ENCODE measurements around the gene KIAA1217.
"Not testable (repeated sequence)": the region's sequence is repeated elsewhere in the genome, so short reads cannot be mapped to it uniquely, and the experiment has no call there.

KIAA1217 gene

DNA sequence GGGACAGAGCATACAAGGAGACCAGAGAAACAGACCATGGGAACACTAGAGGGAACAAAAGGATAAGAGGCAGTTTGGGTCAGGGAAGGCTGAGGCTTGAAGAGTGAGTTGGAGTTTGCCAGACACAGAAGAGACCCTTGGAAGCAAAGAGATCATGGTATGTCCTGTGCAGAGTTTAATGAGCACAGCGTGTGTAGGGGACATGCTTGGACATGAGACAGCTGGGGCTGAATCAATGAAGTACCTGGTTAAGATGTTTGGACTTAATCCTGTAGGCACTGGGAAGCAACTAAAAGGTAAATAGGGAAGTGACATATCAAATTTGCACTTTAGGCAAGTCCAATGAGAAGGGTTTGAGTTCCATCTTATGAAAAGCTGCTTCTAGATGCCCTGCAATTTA lies 79.6 kb downstream of the KIAA1217 start:
- no peak for DNase-seq

DNA sequence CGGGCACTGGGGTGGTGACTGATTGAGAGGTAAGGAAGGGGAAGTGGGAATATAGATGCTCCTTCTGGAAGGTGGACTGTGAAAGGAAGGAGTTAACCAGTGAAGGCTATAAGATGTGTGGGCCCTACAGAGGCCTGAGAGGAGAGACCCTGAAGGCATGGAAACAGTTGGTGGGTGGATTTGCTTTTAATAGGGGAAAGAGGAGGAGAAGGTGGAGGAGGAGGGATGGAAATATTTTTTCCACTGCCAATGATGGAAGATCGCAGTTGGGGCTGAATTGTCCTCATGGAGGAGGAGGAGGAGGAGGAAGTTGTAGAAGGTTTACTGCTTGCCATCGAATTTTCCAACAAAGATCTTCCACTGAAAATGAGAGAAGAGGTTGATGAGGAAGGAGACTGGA lies 80.3 kb downstream of the KIAA1217 start:
- DNase-seq, result no peak

DNA sequence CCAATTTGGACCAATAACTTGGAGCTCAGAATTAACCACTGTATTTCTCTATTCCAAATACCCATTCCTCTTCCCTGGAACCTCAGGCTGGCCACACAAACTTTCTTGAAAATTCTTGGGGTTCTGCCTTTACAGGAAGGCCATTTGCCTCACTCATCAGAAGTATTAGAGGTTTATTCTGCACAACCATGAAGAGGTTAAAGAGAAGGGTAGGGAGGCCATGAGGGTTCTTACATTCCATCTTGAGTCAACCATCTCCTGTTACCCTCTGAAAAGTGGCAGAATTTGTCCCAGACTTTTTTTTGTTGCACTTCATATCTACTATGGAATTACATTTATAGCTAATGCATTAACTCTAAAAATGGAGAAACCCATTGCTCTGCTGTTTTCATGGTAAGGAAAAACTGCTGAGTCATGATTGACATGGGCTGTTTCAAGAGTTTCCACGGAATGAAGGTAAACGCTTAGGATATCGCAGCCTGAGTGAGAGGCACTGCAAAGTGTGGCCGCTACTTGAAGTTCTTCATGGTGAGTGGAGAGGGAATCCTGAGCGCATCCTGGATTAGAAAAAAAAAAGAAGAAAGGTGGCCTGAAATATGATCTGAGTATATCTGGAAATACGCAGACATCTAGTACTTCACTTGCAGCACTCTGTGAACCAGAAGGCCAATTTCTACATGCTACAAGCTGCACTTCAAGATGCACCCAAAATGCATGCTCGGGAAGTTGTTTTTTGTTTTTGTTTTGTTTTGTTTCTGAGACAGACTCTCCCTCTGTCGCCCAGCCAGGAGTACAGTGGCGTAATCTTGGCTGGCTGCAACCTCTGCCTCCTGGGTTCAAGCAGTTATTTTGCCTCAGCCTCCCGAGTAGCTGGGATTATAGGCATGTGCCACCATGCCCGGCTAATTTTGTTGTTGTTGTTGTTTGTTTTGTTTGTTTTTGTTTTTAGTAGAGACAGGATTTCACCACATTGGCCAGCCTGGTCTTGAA lies 83.7 kb downstream of the KIAA1217 start:
- no peak for DNase-seq

DNA sequence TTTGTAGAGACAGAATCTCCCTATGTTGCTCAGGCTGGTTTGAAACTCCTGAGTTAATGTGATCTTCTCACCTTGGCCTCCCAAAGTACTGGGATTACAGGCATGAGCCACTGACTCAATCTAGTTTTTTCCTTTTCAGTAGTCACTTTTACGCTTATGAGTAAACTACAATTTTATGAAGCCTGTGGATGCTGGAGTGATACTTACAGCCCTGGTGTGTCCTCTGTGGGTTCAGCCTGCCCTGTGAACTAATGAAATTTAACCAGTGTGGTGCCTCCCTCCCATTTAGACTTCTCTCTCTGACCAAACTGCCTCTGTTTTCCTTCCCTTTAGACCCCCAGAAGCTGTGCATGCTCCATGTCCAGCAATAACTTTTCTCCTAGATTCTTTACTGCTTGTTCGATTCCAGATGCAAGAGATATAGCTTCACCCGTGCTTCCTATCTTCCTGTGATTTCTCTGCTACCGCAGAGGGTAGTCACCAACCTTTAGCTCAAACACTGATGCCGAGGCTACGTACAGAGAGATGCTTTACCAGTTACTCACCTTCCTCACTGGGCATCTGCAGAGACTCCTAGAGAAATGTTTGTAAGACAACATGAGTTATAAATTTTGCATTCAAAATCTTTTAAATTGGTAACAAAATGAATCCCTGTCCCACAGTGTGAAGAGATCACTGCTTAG lies 90.8 kb downstream of the KIAA1217 start:
- DNase-seq, result no peak

DNA sequence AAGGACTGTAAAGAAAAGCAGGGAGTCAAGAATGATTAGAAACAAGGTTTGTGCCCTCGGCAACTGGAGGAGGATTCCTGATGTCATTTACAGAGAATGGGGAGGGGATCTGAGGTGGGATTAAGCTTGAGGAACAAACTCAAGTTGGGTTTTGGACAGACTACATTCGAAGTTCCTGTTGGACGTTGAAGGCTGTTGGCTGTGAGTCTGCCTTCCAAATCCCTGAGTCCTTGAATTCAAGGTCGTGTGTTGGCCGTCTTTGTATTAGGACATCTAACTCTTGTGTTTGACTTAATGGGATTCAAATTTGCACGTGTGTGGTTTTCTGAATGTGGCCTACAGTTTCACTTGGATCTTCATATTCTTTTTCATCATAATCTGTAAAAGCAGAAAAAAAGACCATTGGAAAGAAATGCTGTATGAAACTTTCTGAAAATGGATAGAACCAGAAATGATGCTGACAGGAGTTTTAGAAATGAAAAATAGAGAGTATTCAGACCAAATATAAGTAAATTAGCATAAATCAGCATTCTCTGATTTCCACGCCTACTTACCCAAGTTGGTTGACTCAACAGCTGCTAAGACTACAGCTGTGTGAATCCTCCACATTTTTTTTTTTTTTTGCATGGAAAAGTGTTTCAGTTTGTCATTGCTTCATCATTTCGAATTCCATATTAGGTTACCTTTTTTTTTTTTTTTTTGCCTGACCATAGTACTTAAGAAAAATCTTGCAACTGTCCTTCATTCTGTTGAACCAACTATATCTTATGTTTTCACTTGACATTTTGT lies 94.8 kb downstream of the KIAA1217 start:
- no peak for DNase-seq

DNA sequence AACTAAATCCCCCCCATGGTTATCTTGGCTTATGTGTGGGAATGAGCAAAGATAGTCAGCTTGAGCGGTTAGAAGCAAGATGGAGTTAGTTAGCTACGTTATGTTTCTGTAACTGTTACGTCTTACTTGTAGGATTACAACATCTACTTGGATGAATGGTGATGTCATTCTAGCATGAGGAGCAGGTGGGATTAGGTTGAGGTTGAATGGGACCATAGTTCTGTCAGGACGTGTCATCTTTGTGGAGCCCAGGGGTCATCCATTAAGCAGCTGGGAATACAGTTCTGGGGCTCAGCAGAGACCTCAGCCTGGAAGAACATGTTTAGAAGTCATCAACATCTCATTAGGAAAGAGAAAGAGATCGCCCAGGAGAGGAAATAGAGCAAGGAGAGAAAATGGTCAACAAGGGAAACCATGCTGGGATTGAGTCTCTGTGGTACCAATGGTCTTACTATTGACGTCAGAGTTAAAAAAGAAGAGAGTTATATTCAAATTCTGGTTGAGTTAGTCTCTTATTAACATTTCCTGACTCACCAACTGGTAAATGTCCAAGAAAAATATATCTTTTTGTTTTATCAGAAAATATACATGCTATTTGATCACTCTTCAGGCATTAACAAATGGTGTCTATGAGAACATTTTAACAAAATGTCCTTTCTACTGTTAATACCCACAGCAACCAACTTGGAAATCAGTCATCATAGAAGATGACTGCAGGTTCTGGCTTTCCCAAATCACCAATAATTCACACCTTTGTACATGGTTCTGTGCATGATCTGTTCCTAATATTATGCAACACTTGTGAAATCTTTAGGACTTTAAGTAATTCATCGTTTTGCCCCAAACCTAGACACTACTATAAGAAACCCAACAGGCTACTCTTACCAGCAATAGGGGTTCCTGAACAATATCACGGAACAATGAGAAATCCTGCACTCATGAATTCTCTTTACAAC lies 96.9 kb downstream of the KIAA1217 start:
- no peak for DNase-seq

DNA sequence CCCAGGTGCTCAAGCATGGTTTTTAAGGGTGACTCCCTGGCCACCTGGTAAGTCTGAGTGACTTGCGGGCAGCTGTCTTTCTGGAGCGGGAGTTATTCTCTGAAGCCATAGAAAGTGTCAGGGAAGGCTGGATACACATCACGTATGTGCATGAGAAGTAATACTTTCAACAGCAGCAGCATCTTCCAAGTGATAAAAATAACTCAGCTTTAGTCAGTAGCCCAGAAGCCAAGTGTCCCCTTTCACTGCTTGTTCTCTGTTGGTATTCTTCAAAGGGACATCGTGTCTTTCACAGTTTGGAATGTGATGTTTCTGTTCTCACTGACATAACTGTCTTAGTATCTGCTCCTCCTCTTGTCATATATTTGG lies 97.6 kb downstream of the KIAA1217 start:
- no peak for DNase-seq

DNA sequence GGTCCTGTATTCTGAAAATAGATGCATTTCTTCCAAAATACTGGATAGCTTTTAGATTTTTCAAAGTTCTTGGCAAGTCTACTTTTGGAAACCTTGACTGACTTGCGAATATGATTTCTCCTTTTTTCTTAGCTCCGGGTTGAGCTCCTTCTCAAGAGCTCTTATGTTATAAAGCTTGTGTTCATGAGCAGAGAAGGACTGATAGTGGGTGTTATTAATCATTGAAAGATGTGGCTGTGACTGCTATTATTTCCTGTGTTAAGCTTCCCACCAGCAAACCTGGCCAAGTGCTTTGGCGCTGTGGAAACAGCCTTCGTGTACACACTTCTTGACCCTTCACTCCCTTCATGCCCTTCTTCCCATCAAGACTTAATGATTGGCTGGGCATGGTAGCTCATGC lies 98.2 kb downstream of the KIAA1217 start:
- no peak for DNase-seq

DNA sequence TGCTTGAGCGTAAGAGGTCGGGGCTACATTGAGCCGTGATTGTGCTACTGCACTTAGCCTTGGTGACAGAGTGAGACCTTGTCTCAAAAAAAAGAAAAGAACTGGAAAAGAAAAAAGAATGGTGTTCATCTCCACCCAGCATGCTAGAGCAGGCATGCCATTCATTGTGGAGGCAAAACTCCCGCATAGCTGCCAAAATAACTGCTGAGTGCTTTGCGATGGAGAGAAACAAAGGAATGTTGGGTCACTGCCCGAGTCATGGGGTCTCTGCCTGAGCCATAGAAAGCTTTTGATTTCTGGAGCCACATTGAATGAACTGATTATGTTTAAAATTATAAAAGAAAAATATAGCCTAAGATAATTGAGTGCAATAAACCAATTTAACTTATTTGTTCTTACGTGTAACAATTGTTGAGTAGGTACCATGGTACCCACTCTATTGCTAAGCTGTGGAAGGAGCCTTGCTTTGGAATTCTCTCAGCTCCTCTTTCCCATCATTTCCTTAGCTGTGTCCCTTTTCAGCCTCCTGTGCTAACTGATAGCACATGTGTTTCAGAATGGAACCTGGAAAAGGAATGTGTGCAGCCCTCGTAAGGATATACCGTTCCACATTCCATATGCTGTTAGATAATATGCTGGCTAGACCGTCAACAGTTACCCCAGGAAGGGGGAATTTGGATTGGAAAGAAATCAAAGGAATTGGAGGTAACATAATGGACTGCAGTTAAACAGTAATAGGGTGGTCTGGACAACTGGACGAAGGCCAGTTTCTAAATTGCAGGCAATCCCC lies 99.0 kb downstream of the KIAA1217 start:
- no peak for DNase-seq

DNA sequence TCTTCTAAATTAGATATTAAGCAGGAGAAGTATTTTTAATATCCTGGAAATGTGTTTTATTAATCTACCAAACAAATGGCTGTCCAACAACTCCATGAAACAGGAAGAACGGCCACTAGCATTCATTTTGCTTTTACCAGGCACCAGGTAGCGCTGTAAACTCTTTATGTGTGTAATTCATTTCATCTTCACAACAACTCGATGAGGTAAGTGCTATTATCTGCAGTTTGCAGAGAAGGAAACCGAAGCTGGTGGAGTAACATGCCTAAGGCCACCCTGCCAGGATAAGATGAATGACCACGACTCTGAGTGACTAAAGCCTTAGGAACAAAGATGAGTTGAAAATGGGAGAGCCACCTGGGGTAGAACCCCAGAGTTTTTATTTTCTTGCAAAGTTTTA lies 101.2 kb downstream of the KIAA1217 start:
- no peak for DNase-seq

DNA sequence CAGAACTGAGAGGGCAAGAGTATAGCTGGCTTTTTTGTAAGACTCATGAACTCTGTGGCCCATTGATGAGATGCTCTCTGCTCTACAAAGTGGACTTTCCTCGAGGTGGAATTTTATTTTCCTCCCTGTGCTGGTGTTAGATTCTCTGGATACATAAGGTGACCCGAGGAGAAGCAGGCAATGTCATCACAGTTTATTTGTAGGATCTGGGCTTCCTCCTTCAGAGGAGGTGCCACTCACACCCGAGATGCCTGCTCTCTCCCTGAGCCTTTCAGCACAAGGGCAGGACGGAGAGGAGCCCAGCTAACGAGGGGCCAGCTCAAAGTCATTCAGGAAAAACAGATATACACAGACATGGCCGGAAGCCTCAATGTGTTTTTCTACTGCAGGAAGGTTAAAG lies 103.0 kb downstream of the KIAA1217 start:
- no peak for DNase-seq

DNA sequence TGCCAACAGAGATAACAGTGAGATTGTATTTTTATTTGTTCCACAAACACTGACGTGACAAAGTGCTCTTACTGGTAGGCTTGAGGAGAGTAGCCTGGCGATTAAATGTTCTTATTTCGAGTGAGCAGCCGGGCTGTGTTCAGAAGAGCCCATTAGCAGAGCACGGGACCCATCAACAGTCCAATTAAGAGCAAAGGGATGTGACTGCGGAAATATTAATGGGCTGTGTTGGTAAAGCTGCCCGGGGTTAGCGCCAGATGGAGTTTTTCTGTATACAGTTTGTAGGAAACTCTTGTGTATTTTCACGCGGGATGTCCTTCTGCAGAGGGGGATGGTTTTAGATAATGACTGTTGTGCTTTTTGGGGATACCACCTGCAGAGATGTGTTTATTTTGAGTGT lies 104.3 kb downstream of the KIAA1217 start:
- no peak for DNase-seq

DNA sequence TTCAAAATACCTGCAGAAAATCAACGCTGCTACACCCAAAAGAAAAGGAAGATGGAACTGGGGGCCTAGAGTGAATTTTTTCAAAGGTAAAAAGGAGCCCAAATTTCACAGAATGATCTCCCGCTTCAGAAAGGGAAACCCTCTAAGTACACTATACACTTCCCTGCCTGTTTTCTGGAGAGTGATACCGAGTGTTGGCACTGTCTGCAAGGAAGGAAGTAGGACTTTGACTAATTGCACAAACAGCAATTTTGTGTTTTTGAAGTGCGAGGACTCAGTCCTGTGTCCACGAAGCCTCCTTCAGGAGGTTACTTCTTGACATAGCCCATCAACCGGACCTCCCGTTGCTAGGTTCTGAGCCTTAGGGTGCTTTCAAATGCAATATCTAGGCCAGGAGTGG lies 106.3 kb downstream of the KIAA1217 start:
- no peak for DNase-seq

DNA sequence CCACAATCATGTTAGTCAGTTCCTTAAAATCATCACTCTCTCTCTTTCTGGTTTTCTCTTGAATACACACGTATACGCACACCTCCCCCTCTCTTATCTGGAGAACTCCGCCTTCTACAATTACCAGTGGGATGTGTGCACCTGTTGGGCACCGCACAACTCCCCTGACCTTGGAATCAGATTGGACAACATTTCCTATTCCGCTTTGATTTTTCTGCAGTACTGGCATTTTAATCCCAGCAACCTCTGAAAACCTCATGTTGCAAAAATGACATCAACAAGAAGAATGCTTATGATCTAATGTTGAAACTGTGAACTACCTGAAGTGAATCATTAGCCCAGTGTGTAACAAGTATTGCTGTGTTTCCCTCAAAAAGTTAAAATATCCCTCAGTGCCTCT lies 109.6 kb downstream of the KIAA1217 start:
- no peak for DNase-seq

DNA sequence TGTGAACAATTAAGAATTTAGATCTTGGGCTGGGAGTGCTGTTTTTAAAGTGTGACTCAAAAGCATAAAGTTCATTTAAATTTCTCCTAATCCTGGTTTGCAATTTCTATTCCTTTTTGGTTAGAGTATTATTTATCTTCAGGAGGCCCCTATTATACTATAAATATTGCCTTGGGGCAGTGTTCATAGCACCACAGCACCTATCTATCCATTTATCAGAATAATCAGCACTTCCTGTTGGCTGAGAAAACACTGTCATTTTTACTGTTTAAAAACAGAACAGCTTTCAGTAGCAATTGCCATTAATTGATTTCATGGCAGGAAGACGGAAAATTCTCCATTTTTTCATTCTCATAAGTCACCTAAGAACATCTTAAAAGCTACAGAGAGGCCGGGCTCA lies 111.4 kb downstream of the KIAA1217 start:
- DNase-seq, result no peak

DNA sequence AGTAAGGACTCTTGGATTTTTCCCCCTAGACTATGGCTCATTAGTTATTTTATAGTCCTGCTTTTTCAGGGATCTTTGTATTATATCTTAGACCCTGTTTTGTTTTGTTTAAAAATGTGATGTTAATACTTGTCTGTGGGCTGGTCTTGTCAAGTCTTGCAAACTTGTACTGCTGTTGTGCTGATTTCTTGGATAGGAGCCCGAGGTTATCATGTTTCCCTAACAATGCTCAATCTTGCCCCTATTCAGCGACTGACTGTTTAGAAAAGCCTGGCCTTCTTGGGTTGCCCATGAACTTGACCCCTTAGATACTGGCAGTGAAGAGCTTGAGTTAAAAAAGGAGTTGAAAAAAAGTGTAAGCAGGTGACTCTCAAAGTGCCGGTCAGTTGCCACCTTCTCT lies 115.7 kb downstream of the KIAA1217 start:
- no peak for DNase-seq

DNA sequence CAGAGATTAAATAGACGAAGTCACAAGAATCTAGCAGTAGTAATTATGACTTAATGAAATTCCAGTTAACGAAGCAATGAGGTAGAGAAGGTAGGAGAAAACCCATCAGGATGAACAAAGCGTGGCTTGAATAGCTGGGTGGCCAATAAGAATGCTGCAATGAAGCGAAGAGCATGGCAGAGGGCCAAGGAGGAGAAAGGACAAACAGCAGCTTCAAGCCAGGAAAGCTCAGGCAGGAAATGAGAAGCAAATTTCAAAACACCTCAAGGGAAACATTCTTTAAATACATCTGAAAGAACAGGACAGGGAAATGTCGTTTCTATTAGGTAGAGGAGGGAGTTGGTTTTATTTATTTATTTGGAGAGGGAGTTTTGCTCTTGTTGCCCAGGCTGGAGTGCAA lies 122.5 kb downstream of the KIAA1217 start:
- no peak for DNase-seq

DNA sequence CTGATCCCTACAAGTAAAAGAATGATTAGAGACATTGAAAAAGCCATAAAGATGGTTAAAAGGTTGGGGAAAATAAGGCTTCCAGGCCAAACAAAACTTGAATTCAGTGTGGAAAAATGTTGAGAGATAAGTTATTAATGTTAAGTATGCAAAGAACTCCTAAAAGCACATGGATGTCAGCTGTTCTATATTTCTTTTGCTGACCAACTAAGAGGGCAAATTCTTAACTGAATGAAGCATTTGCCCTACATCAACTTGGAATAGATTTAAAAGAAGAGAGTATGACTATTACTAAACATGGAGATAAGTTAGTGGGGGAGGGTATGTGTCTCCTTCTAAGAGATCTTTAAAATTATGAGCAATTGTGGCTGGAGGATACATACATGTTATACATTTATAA lies 124.8 kb downstream of the KIAA1217 start:
- no peak for DNase-seq

DNA sequence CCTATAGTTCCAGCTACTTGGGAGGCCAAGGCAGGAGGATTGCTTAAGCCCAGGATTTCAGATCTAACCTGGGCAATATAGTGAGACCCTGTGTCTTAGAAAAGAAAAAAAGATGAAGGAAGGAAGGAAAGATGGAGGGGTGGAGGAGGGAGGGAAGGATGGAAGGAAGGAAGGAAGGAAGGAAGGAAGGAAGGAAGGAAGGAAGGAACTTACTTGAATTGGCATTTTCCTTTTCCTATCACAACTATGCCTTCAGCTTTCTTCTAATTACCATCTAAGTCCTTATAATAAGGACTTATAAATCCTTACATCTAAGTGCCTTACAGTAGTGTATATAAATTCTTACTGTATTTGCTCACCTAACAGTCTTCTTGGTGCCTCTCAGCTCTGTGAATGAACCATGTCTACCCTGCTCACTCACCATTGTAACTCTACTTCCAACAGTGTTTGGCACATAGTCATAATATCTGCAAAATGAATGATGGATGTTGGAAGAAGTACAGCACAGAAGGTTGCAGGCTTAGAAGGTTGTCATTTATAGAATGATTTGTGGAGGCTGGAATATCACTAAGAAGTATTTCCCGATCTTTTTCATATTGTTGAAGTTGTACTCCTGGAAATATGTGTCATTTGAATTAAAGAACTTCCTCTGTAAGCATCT lies 125.5 kb downstream of the KIAA1217 start:
- no peak for DNase-seq

DNA sequence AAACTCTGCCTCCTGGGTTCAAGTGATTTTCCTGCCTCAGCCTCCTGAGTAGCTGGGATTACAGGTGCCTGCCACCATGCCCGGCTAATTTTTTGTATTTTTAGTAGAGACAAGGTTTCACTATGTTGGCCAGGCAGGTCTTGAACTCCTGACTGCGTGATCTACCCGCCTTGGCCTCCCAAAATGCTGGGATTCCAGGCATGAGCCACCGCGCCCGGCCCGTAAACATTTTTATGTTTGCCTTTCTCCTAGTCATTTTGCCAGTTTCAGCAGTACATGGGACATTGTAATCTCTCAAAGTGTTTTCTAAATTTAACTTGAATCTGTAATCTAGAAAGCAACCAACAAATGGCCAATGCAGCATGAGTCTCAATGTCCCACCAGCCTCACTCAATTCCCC lies 128.8 kb downstream of the KIAA1217 start:
- DNase-seq, result not testable (repeated sequence)
